ENCODE measurements around the gene PLPP6.

The PLPP6 gene

GRCh38 chr9:4661611-4662010, 483 bp upstream of the PLPP6 start:
- peaks cover 12% of the 10 kb centered on the region for H3K4me1 ChIP-seq (ENCODE audit: low read length)
- no peak overlapping the region for H3K27ac ChIP-seq (ENCODE audit: low read length)
- H3K4me2 ChIP-seq (ENCODE audit: low read length) = peak overlapping the region; percentile 94
- H3K4me3 ChIP-seq (ENCODE audit: low read length) = peak overlapping the region; percentile 96
- H4K20me1 ChIP-seq (ENCODE audit: insufficient read depth, low read length) = no peaks in the 10 kb centered on the region
- H3K79me2 ChIP-seq (ENCODE audit: low read length) = peaks cover 6% of the 10 kb centered on the region; the same call in 1 of the 2 replicates
- H3K9ac ChIP-seq (ENCODE audit: low read length) = peak overlapping the region; percentile 90
- no peak for TF ChIP-seq CTCF (IDR thresholded peaks at IDR 0.05; ENCODE audit: low read depth, low read length)
- no peak for TF ChIP-seq EZH2phosphoT487 (IDR thresholded peaks at IDR 0.05; ENCODE audit: low read depth)
- H3K9me3 ChIP-seq (ENCODE audit: insufficient read depth, low read length) = no peaks in the 10 kb centered on the region
- H3K36me3 ChIP-seq (replicated peaks; ENCODE audit: low read depth, low read length) = no peaks in the 10 kb centered on the region
- H3K27me3 ChIP-seq (ENCODE audit: low read depth, low read length) = no peaks in the 10 kb centered on the region
- H2AFZ ChIP-seq (ENCODE audit: low read depth, low read length) = peak overlapping the region; percentile 99

- no peak for TF ChIP-seq CTCF (IDR thresholded peaks at IDR 0.05; ENCODE audit: low read depth, low read length)
- TF ChIP-seq EZH2phosphoT487 (IDR thresholded peaks at IDR 0.05; ENCODE audit: low read depth) = no peak
- Histone ChIP-seq H3K9ac (ENCODE audit: low read length) (peak overlapping the region; percentile 90; the same call in 1 of the 2 replicates), H2AFZ (ENCODE audit: low read depth, low read length) (no peak overlapping the region), H3K27me3 (ENCODE audit: low read depth, low read length) (no peaks in the 10 kb centered on the region), H3K36me3 (replicated peaks; ENCODE audit: low read depth, low read length) (no peaks in the 10 kb centered on the region), H3K4me3 (ENCODE audit: low read length) (peak overlapping the region; percentile 96), H3K4me1 (ENCODE audit: low read length) (peaks cover 12% of the 10 kb centered on the region), H3K9me3 (ENCODE audit: insufficient read depth, low read length) (no peaks in the 10 kb centered on the region), H3K79me2 (ENCODE audit: low read length) (peaks cover 6% of the 10 kb centered on the region; the same call in 1 of the 2 replicates), H3K27ac (ENCODE audit: low read length) (no peak overlapping the region), H4K20me1 (ENCODE audit: insufficient read depth, low read length) (no peaks in the 10 kb centered on the region), H3K4me2 (ENCODE audit: low read length) (peak overlapping the region; percentile 94)
These were observed 1.1 kb downstream of the PLPP6 start for GRCh38 chr9:4662989-4663792.

- TF ChIP-seq EZH2phosphoT487 (IDR thresholded peaks at IDR 0.05; ENCODE audit: low read depth) (no peak), CTCF (IDR thresholded peaks at IDR 0.05; ENCODE audit: low read depth, low read length) (no peak)
- no peaks in the 10 kb centered on the region for H3K9me3 ChIP-seq (ENCODE audit: insufficient read depth, low read length)
- H3K4me3 ChIP-seq (ENCODE audit: low read length) = no peak overlapping the region
- peaks cover 12% of the 10 kb centered on the region for H3K4me1 ChIP-seq (ENCODE audit: low read length)
- no peak overlapping the region for H3K9ac ChIP-seq (ENCODE audit: low read length)
- H3K36me3 ChIP-seq (replicated peaks; ENCODE audit: low read depth, low read length) = no peaks in the 10 kb centered on the region
- no peaks in the 10 kb centered on the region for H4K20me1 ChIP-seq (ENCODE audit: insufficient read depth, low read length)
- H3K27ac ChIP-seq (ENCODE audit: low read length) = no peak overlapping the region
- peaks cover 6% of the 10 kb centered on the region; the same call in 1 of the 2 replicates for H3K79me2 ChIP-seq (ENCODE audit: low read length)
- H3K27me3 ChIP-seq (ENCODE audit: low read depth, low read length) = no peaks in the 10 kb centered on the region
- no peak overlapping the region for H2AFZ ChIP-seq (ENCODE audit: low read depth, low read length)
- H3K4me2 ChIP-seq (ENCODE audit: low read length) = no peak overlapping the region
These were observed 1.9 kb downstream of the PLPP6 start for GRCh38 chr9:4663956-4664355.

- H3K9ac ChIP-seq (ENCODE audit: low read length) = no peak overlapping the region
- H3K4me3 ChIP-seq (ENCODE audit: low read length) = no peak overlapping the region
- H3K79me2 ChIP-seq (ENCODE audit: low read length) = peaks cover 6% of the 10 kb centered on the region; the same call in 1 of the 2 replicates
- no peaks in the 10 kb centered on the region for H3K27me3 ChIP-seq (ENCODE audit: low read depth, low read length)
- no peaks in the 10 kb centered on the region for H3K9me3 ChIP-seq (ENCODE audit: insufficient read depth, low read length)
- no peaks in the 10 kb centered on the region for H4K20me1 ChIP-seq (ENCODE audit: insufficient read depth, low read length)
- H3K36me3 ChIP-seq (replicated peaks; ENCODE audit: low read depth, low read length) = no peaks in the 10 kb centered on the region
- no peak overlapping the region for H3K4me2 ChIP-seq (ENCODE audit: low read length)
- H3K4me1 ChIP-seq (ENCODE audit: low read length) = peaks cover 12% of the 10 kb centered on the region
- H3K27ac ChIP-seq (ENCODE audit: low read length) = no peak overlapping the region
- TF ChIP-seq CTCF (IDR thresholded peaks at IDR 0.05; ENCODE audit: low read depth, low read length) (no peak), EZH2phosphoT487 (IDR thresholded peaks at IDR 0.05; ENCODE audit: low read depth) (no peak)
- no peak overlapping the region for H2AFZ ChIP-seq (ENCODE audit: low read depth, low read length)
These were observed 3.3 kb downstream of the PLPP6 start for GRCh38 chr9:4665357-4665756.

Data from OCI-LY3 (cell line).